Measurements from ENCODE around the gene MTA3. TPM values are rescaled to one million over a fixed set of nuclear protein-coding genes. Genes with fewer than 3 reads are reported as not detected.
A peak's percentile ranks its signal among the peaks of the same experiment; 100 is the strongest.

The MTA3 gene
- total and polyA plus RNA-seq, 9 of the 15 experiments (the other 6 are each of a cell fraction or from before 2014, with no cell fraction given), result 12.4 to 39.6 (median 23.5) TPM

GRCh38 chr2:42663106-42663780, 94.8 kb downstream of the MTA3 start (continued):
- TF ChIP-seq, protein P1, sequence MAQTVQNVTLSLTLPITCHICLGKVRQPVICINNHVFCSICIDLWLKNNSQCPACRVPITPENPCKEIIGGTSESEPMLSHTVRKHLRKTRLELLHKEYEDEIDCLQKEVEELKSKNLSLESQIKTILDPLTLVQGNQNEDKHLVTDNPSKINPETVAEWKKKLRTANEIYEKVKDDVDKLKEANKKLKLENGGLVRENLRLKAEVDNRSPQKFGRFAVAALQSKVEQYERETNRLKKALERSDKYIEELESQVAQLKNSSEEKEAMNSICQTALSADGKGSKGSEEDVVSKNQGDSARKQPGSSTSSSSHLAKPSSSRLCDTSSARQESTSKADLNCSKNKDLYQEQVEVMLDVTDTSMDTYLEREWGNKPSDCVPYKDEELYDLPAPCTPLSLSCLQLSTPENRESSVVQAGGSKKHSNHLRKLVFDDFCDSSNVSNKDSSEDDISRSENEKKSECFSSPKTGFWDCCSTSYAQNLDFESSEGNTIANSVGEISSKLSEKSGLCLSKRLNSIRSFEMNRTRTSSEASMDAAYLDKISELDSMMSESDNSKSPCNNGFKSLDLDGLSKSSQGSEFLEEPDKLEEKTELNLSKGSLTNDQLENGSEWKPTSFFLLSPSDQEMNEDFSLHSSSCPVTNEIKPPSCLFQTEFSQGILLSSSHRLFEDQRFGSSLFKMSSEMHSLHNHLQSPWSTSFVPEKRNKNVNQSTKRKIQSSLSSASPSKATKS (CRISPR knock-in tag; IDR thresholded peaks at IDR 0.05), result no peak
- TF ChIP-seq TCF3 (CRISPR knock-in tag; IDR thresholded peaks at IDR 0.05), result no peak
- TF ChIP-seq, protein P2, sequence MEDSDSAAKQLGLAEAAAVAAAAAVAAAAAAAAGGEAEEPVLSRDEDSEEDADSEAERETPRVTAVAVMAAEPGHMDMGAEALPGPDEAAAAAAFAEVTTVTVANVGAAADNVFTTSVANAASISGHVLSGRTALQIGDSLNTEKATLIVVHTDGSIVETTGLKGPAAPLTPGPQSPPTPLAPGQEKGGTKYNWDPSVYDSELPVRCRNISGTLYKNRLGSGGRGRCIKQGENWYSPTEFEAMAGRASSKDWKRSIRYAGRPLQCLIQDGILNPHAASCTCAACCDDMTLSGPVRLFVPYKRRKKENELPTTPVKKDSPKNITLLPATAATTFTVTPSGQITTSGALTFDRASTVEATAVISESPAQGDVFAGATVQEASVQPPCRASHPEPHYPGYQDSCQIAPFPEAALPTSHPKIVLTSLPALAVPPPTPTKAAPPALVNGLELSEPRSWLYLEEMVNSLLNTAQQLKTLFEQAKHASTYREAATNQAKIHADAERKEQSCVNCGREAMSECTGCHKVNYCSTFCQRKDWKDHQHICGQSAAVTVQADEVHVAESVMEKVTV (CRISPR knock-in tag; IDR thresholded peaks at IDR 0.05), result peak; percentile 67
- no peak for TF ChIP-seq STAG1 (CRISPR knock-in tag; IDR thresholded peaks at IDR 0.05; ENCODE audit: borderline replicate concordance)
- no peak for TF ChIP-seq NR0B1 (IDR thresholded peaks at IDR 0.05; ENCODE audit: partially characterized antibody)
- TF ChIP-seq POLR2B (IDR thresholded peaks at IDR 0.05; ENCODE audit: low read depth, partially characterized antibody), result no peak
- TF ChIP-seq TSHZ1 (CRISPR knock-in tag; IDR thresholded peaks at IDR 0.05), result no peak
- no peak for TF ChIP-seq ZFP30 (CRISPR knock-in tag; IDR thresholded peaks at IDR 0.05; ENCODE audit: borderline replicate concordance)
- TF ChIP-seq, protein P3, sequence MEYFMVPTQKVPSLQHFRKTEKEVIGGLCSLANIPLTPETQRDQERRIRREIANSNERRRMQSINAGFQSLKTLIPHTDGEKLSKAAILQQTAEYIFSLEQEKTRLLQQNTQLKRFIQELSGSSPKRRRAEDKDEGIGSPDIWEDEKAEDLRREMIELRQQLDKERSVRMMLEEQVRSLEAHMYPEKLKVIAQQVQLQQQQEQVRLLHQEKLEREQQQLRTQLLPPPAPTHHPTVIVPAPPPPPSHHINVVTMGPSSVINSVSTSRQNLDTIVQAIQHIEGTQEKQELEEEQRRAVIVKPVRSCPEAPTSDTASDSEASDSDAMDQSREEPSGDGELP (CRISPR knock-in tag; IDR thresholded peaks at IDR 0.05; ENCODE audit: borderline replicate concordance), result peak; percentile 68

Data from K562 (cell line).